HFF-Myc (cell line): Measurements from ENCODE around the gene G3BP1.

Experiments used
- DNase-seq: peaks from one replicate; pipeline ENCODE4 v3.0.0-alpha.2; 2011; ENCODE audit warnings: low read depth; ENCODE audit errors: extremely low read depth
- H3K4me3 ChIP-seq: replicated peaks from 2 replicates; pipeline ENCODE4 v1.5.1; 2011; ENCODE audit warnings: low read depth, mild to moderate bottlenecking, control low read depth, low read length
- TF ChIP-seq, protein P1 (sequence below): IDR thresholded peaks from 2 replicates; pipeline ENCODE4 v1.5.1; 2012; ENCODE audit warnings: mild to moderate bottlenecking, low read depth, low read length, control low read depth; ENCODE audit errors: missing control alignments

The G3BP1 gene

DNA sequence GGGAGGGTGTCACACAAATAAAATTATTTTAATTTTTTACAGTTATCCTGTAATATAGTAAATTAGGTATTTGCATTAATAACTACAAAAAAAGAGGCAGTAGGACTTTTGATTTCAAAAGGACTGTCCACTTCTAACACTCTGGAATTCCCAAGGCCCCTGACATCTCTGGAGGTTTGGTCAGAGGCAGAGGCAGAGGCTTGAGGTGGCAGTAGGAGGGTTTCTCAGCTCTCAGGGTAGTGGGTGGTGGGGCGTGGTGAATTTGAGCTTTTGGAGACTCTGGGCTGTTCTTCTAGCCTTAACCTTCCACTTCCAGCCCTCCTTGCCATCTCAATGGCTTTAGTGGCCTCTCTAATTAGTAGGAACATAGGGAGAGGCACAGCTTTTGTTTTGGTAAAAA, 36.1 kb upstream of the G3BP1 start:
- no peak for DNase-seq
- TF ChIP-seq, protein P1, sequence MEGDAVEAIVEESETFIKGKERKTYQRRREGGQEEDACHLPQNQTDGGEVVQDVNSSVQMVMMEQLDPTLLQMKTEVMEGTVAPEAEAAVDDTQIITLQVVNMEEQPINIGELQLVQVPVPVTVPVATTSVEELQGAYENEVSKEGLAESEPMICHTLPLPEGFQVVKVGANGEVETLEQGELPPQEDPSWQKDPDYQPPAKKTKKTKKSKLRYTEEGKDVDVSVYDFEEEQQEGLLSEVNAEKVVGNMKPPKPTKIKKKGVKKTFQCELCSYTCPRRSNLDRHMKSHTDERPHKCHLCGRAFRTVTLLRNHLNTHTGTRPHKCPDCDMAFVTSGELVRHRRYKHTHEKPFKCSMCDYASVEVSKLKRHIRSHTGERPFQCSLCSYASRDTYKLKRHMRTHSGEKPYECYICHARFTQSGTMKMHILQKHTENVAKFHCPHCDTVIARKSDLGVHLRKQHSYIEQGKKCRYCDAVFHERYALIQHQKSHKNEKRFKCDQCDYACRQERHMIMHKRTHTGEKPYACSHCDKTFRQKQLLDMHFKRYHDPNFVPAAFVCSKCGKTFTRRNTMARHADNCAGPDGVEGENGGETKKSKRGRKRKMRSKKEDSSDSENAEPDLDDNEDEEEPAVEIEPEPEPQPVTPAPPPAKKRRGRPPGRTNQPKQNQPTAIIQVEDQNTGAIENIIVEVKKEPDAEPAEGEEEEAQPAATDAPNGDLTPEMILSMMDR: no peak
- no peak overlapping the region for H3K4me3 ChIP-seq

DNA sequence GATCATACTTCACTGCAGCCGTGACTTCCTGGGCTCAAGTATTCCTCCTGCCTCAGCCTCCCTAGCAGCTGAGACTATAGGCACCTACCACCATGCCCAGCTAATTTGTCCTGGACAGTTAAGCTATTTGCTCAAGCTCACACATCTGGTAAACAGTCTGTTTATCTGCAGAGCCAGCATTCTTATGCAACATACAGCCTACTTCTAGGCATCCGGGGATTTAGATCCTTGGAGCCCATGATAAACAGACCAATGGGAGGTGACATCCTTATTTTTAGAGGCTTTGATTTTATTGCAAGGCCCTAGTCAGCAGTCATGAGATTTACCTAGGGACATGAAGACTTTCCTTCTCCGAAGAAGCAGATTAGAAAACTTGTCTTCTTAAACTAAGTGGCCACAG, 34.3 kb upstream of the G3BP1 start:
- TF ChIP-seq, protein P1: no peak
- no peak for DNase-seq
- no peak overlapping the region for H3K4me3 ChIP-seq

DNA sequence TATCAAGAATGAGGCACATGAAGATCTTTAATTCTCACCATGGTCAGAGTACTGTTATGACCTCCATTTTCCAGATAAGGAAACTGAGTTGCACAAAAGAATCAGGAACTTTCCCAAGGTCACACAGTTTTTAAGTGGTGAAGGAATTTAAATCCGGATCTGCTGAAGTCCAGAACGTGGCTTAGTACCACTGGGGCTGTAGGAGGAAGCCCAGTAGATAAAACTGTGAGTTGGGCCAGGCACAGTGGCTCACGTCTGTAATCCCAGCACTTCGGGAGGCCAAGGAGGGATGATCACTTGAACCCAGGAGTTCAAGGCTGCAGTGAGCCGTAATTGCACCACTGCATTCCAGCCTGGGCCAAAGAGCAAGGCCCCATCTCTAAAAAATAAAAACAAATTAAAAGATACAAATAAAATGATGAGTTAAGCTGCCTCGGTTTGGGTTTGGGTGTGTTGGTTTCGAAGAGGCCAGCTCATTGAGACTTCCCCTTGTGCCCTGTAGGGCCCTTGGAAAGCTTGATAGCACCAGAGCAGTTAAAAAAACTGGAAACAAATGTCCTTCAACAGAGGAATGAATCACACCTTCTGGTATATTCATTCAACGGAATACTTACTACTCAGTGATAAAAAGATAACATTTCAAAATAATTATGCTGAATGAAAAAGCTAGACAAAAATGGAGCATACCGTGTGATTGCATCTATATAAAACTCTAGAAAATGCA, 33.5 kb upstream of the G3BP1 start:
- TF ChIP-seq, protein P1: no peak
- DNase-seq: no peak
- no peak overlapping the region for H3K4me3 ChIP-seq

- TF ChIP-seq, protein P1: no peak
- H3K4me3 ChIP-seq: no peak overlapping the region
- no peak for DNase-seq
Observed at GRCh38 chr5:151739395-151739794, 32.4 kb upstream of the G3BP1 start.

GRCh38 chr5:151739939-151740335, 31.8 kb upstream of the G3BP1 start:
- TF ChIP-seq, protein P1: no peak
- DNase-seq: peak; percentile 94
- H3K4me3 ChIP-seq: peak overlapping the region; percentile 5; the same call in 1 of the 2 replicates

GRCh38 chr5:151740336-151740942, 31.3 kb upstream of the G3BP1 start:
- H3K4me3 ChIP-seq: peak overlapping the region; percentile 5; the same call in 1 of the 2 replicates
- TF ChIP-seq, protein P1: peak; percentile 74
- peak; percentile 78 for DNase-seq

DNA sequence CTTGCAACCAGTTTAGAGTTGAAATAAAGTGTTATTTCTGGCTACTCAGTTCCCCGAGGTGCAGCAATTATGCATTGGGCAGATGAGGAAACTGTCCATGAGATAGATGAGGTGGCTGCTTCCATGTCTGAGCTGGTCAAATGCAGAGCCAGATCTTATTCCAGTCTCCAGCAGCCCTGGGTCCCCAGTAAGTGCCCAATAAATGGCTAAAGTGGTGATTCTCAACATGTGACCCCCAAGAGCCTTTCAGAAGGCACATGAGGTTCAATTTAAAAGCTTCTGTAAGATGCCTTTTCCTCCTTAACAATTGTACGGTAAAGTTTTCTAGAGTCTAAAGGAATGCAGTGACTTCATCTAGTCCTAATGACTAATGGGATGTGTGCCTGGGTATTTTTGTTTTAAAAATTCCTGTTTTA, 30.8 kb upstream of the G3BP1 start:
- TF ChIP-seq, protein P1: no peak
- H3K4me3 ChIP-seq: no peak overlapping the region; the same call in 1 of the 2 replicates
- no peak for DNase-seq
